Stimulated activated CD8-positive, alpha-beta memory T cell treated with anti-CD3 and anti-CD28 coated beads, Interleukin-2, amount 100 ng/mL, for 1 hour (primary cell): ENCODE data around the gene GLYATL2.

Experiments
- DNase-seq, 2 donors: peaks; one replicate each; pipeline ENCODE4 v3.0.0-alpha.2; 2020; ENCODE audit warnings: low read depth in 2 of 2

Gene GLYATL2

GRCh38 chr11:58801302-58801701 lies 43.2 kb downstream of the GLYATL2 start:
- DNase-seq, result no peak

- DNase-seq, result no peak
These were observed 48.2 kb downstream of the GLYATL2 start for GRCh38 chr11:58796333-58796732.

GRCh38 chr11:58788355-58789023 lies 56.0 kb downstream of the GLYATL2 start:
- no peak for DNase-seq

- no peak for DNase-seq
These were observed 56.6 kb downstream of the GLYATL2 start for GRCh38 chr11:58787903-58788302.

GRCh38 chr11:58786693-58787092 lies 57.8 kb downstream of the GLYATL2 start:
- no peak for DNase-seq

GRCh38 chr11:58784995-58785394 lies 59.5 kb downstream of the GLYATL2 start:
- no peak for DNase-seq
